ENCODE measurements around the gene ABCA9.

The ABCA9 gene

DNA sequence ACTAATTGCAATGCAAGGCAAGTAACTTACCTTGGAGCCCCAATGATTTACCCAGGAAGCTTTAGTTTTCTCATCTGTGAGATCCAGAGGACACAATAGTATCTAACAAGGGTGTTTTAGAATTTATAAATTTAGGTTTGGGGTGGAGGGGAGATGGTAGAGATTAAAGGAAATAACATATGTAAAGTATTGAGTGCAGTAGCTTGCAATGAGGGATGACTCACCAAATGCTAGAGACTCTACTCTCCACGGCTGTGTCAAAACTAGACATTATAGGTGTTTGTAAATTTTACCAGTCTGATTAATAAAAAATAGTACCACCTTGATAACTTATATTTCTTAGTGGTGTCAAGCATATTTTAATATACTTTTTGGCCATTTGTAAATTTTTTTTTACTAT, 3.7 kb upstream of the ABCA9 start:
- DNase-seq = no peak

DNA sequence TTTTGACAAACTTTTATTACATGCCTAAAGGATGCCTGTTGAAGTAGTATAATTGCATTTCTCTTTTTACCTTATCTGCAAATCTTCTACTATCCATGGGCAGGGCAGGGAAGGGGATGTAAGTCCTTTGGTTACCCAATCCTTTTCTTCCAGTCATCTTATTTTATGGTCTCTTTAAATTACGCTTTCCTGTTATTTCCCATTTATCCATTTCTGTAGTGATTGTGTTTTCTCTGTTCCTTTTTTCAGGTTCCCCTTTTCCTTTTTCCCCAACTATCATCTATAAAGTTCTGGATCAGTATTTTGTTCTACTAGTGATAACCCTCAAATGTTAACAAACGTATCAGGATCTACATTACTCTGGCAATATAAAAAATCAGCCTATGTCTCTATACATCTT, 3.3 kb upstream of the ABCA9 start:
- DNase-seq = no peak

GRCh38 chr17:69062860-69063581, 2.3 kb upstream of the ABCA9 start:
- no peak for DNase-seq

DNA sequence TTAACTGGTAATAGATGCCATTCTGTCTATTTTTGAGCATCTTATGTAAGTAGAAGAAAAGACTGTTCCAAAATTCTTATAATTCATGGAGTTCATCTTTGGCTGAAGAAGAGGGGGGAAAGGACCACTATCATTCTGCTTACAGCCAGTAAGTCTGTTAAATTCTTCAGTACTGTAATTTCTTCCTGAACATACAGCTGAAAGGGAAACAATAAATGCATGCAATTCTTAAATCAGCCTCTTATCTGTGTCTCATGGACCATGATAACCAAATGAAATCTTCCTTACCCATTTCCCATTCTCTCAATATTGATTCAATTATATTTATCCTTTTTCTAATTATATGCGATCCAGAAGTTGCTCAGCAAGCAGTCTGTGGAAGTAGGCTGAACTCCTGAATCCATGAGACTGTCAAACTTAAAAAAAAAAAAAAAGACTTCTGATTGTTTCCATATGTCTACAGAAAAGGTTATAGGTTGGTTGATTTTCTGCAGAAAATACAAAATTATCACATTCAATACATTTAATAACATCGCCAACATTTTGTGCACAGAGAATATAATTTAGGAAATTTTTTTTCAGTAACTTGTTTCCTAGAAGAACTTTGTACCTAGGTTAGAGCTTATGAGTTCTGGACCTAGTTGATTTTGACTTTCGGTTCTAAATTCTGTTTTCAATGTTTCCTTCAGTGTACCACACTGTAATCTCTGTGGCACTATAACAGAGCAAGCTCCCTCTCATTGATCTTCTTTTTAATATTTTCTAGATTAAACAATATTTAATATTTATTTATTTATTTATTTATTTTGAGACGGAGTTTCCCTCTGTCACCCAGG, 1.2 kb upstream of the ABCA9 start:
- DNase-seq = no peak

DNA sequence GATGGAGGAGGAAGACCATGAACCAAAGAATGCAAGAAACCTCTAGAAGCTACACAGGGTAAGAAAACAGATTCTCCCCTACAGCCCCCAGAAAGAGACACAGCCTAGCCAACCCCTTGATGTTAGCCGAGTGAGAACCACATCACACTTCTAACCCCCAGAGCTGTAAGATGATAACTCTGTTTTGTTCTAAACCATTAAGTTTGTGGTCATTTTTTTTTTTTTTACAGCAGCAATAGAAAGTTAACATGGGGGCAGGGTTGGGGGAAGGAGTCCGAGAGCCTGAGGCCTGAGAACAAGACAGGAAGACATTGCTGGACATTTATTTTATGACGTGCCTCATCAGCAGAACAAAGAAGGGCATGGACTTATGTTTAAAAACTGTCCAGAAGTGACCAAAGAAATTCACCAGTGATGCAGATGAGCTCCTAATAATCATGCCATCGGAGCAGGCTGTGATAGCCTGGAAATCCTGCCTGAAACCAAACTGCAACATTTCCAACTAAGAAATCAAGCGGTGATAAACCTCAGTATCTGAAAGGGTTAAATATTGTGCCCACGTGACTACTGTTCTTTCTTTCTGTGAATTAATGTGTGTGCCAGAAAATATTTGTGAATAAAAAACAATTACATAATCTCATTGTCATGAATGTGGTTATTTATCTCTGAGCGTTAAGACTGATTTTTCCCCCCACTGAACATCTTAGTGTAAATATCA, 1.1 kb downstream of the ABCA9 start:
- no peak for DNase-seq

DNA sequence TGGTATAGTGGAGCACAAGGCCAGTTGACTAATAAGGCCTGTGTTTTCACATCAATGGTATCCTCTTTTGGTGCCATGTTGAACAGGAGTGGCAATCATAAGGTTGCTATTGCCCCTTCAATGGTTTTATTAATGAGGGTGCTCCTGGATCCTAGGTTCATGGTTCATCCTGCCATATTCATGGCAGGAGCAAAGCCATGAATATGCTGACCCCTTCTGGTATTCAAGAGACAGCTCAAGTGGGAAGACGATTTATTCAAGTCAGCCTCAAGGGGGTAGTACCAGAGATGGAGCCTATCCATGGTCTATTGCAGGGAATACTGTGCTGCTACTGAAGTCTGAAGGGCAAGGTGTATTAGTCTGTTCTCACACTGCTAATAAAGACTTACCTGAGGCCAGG, 2.6 kb downstream of the ABCA9 start:
- no peak for DNase-seq

DNA sequence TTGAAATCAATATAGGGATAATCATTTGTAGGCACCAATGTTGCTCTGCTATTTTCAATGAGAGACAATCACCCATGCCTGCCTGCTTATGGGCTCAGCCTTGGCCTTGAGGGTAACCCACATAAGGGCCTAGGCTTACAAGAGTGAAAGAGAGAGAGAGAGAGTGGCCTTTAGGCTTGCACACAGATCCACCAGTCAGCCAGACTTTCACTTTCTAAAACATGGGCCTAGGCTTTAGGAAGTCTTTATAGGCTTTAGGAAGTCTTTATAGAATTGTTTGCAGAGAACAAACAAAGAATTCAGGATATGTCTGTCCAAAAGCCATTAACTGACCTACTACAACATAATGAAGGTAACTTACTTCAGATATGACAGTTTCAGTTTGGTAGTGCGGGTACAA, 3.4 kb downstream of the ABCA9 start:
- DNase-seq = no peak

DNA sequence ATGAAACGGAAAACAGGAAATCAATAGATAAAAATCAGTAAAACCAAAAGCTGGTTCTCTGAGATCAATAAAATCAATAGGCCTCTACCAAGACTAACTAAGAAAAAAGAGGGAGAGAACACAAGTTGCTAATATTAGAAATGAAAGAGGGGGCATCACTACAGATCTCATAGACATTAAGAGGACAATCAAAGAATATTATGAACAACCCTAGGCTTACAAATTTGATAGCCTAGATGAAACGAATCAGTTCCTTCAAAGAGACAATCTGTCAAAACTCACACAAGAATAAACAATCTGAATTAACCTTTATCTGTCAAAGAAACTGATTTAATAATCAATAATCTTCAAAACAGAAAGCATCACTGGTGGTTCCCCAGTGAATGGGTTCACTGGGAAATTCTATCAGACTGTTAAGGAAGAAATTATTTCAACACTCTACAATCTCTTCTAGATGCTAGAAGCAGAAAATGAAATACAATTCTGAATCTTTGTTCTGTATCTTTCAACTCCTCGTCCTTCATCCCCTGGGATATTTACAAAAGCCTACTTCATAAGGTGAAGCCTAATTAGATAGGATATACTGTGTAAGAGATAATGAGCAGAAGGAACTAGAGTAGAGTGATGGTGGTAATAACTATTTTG, 4.4 kb downstream of the ABCA9 start:
- no peak for DNase-seq

- no peak for DNase-seq
Measured at GRCh38 chr17:69055334-69055733, 5.4 kb downstream of the ABCA9 start.

- DNase-seq = no peak
Measured at GRCh38 chr17:69050999-69051775, 9.5 kb downstream of the ABCA9 start.

DNA sequence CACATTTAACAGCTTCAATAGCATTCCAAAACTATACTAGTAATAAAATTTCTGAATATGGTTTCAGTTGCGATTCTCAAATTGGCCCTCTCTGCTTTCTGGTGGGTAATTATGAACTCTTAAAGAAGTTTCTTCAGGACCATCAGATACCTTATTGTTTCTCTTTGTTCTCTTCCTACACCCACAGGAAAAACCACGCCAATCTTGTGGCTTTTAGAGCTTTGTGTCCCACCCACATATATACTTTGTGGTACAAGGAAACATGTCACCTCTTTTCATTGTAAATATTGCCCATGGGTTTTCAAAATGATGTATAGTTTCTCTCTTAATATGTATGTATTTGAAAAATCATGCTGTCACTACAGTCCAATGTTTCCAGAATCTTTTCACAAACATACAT, 12.1 kb downstream of the ABCA9 start:
- DNase-seq = no peak

GRCh38 chr17:69047368-69048263, 13.1 kb downstream of the ABCA9 start:
- DNase-seq = no peak

GRCh38 chr17:69046121-69046807, 14.5 kb downstream of the ABCA9 start:
- no peak for DNase-seq

- no peak for DNase-seq
Measured at GRCh38 chr17:69045646-69046045, 15.1 kb downstream of the ABCA9 start.

- DNase-seq = no peak
Measured at GRCh38 chr17:69044371-69044770, 16.4 kb downstream of the ABCA9 start.

DNA sequence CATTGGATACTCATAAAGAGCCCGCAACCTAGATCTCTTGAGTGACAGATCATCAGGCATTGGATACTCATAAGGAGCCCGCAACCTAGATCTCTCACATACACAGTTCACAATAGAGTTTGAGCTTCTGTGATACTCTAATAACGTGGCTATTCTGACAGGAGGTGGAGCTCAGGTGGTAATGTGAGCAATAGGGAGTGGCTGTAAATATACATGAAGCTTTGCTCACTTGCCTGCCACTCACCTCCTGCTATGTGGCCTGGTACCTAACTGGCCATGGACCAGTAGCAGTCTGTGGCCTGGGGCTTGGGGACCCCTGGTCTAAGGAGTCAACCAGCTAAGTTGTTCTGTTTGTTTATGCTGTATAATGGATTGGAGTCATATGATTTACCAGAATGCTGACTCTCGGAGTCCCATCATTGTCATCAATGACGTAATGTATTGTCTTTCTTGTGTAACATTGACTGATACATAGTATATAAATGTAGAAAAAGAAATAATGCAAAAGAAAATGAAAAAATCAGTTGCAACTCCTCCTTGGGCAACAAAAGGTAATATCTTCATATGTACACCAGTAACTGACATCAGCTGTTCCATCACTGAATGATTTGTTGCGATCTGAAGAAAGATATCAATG, 17.5 kb downstream of the ABCA9 start:
- no peak for DNase-seq

GRCh38 chr17:69042308-69042707, 18.4 kb downstream of the ABCA9 start:
- no peak for DNase-seq

DNA sequence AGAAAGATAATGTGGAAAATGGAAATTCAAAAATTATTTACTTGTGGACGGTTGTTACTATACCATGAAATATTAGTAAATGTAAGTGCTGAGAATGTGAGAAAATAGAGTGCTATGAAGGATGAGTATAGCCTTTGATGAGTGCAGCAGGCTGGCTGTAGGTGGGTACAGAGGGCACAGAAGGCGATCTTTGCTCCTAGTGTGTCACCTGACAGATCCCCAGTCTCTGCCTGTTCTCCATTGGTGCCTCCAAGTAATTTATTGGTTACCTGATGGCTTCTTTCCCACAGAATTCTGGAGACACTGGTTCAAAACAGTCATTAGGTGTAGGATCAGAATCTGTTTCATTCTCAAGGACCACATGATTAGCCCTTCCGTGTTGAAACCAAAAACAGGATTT, 28.9 kb downstream of the ABCA9 start:
- no peak for DNase-seq

GRCh38 chr17:69030169-69030568, 30.6 kb downstream of the ABCA9 start:
- no peak for DNase-seq

- DNase-seq = no peak
Measured at GRCh38 chr17:69018687-69019086, 42.0 kb downstream of the ABCA9 start.
